GM23338 (cell line): ENCODE measurements around the gene KCNK1.

Experiments used
- EZH2 ChIP-seq: fragments of 200-600 bp; sonication (generic); IDR thresholded peaks from one replicate; pipeline ENCODE4 v1.8.0; 2017; ENCODE audit warnings: antibody characterized with exemption, mild to moderate bottlenecking, low read depth; ENCODE audit not compliant: unreplicated experiment
- EZH2phosphoT487 ChIP-seq: fragments of 200-600 bp; sonication (generic); IDR thresholded peaks from one replicate; pipeline ENCODE4 v1.8.1; 2018; ENCODE audit warnings: antibody characterized with exemption; ENCODE audit not compliant: unreplicated experiment
- POLR2AphosphoS5 ChIP-seq: IDR thresholded peaks from 2 replicates; pipeline ENCODE4 v1.6.1; 2016; ENCODE audit warnings: antibody characterized with exemption, low read depth
- STAT1 ChIP-seq: IDR thresholded peaks from one replicate; pipeline ENCODE4 v1.6.1; 2016; ENCODE audit warnings: antibody characterized with exemption; ENCODE audit not compliant: unreplicated experiment
- ZNF331 ChIP-seq: fragments of 250-450 bp; sonication (Bioruptor Pico); IDR thresholded peaks from 2 replicates; pipeline ENCODE4 v1.5.0; 2020; ENCODE audit warnings: low read depth, mild to moderate bottlenecking, moderate library complexity
- TF ChIP-seq, protein P1 (sequence below), 2 experiments: fragments of 200-600 bp in 1 of 2; sonication (generic) in 1 of 2; conservative IDR thresholded peaks; 2 replicates each; pipeline versions ENCODE4 v1.5.1 to v1.6.1; 2016 to 2017; ENCODE audit warnings: antibody characterized with exemption in 2 of 2, low read depth in 2 of 2, mild to moderate bottlenecking in 2 of 2, moderate library complexity in 1 of 2

- TF ChIP-seq, protein P1, sequence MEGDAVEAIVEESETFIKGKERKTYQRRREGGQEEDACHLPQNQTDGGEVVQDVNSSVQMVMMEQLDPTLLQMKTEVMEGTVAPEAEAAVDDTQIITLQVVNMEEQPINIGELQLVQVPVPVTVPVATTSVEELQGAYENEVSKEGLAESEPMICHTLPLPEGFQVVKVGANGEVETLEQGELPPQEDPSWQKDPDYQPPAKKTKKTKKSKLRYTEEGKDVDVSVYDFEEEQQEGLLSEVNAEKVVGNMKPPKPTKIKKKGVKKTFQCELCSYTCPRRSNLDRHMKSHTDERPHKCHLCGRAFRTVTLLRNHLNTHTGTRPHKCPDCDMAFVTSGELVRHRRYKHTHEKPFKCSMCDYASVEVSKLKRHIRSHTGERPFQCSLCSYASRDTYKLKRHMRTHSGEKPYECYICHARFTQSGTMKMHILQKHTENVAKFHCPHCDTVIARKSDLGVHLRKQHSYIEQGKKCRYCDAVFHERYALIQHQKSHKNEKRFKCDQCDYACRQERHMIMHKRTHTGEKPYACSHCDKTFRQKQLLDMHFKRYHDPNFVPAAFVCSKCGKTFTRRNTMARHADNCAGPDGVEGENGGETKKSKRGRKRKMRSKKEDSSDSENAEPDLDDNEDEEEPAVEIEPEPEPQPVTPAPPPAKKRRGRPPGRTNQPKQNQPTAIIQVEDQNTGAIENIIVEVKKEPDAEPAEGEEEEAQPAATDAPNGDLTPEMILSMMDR (conservative IDR thresholded peaks at IDR 0.05; ENCODE audit: low read depth in 2 of 2) = no peak
- TF ChIP-seq POLR2AphosphoS5 (no peak), ZNF331 (CRISPR knock-in tag) (no peak), EZH2 (no peak), STAT1 (no peak), EZH2phosphoT487 (no peak)
These were observed 59.5 kb downstream of the KCNK1 start for GRCh38 chr1:233673261-233673946.
